ENCODE measurements around the gene PKD2L2. TPM values are rescaled to one million over a fixed set of nuclear protein-coding genes. Genes with fewer than 3 reads are reported as not detected.

The PKD2L2 gene
- polyA plus RNA-seq, 3 donors = 0.08 TPM; not detected in 2

DNA sequence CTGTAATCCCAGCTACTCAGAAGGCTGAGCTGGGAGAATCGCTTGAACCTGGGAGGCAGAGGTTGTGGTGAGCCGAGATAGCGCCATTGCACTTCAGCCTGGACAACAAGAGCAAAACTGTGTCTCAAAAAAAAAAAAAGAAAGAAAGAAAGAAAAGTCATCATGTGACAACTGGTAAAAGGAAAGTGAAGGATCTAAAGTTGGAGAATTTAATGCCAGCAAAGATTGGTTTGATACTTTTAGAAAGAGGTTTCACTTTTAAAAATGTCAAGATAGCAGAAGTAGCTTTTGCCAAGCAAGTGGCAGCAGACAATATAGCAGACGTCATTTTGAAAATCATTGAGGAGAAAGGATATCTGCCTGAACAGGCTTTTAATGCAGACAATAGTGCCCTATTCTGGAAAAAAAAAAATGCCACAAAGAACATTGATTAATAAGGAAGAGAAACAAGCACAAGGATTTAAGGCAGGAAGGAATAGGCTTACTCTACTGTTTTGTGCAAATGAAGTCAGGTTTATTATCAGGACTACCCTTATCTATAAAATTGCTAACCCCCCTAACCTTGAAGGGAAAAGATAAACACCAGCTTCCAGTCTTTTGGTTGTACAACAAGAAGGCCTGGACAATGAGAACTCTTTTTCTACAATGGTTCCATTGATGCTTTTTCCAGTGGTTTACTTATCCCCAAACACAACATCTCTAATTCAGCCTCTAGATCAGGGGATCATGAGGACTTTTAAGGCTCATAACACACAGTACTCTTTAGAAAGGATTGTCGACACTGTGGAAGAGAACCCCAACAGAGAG, 12.0 kb downstream of the PKD2L2 start:
- H2AFZ ChIP-seq (ENCODE audit: insufficient read depth, low read depth, low read length, poor library complexity, severe bottlenecking) = peak overlapping the region; percentile 51
- intact Hi-C loops (cut with micrococcal nuclease) = no loop called here
- peak overlapping the region in 5 of 7 donors; percentile 46 to 87 (median 80) for H3K27ac Mint-ChIP-seq
- H3K27ac ChIP-seq (ENCODE audit: low read depth in 1 of 2, low read length in 2 of 2) = no peak overlapping the region
- H3K4me1 ChIP-seq (ENCODE audit: control insufficient read depth in 1 of 2, insufficient read depth in 2 of 2, low read length in 2 of 2) = no peaks in the 10 kb centered on the region
- H3K79me2 ChIP-seq (ENCODE audit: insufficient read depth, low read length) = no peaks in the 10 kb centered on the region
- no peaks in the 10 kb centered on the region for H3K36me3 Mint-ChIP-seq
- no peaks in the 10 kb centered on the region for H3K9me3 Mint-ChIP-seq
- peak overlapping the region in 1 of 3 experiments; percentile 31 for H3K4me3 ChIP-seq (replicated peaks in 1 of 3; ENCODE audit: low read depth in 2 of 3, low read length in 3 of 3)
- TF ChIP-seq CTCF (IDR thresholded peaks at IDR 0.05) = no peak
- H3K9ac ChIP-seq (ENCODE audit: insufficient read depth, low read length, poor library complexity, severe bottlenecking) = no peak overlapping the region
- no peaks in the 10 kb centered on the region for H3K36me3 ChIP-seq (replicated peaks in 1 of 2; ENCODE audit: control insufficient read depth in 1 of 2, insufficient read depth in 2 of 2, low read length in 2 of 2)
- H3K4me1 Mint-ChIP-seq = peaks cover 13% of the 10 kb centered on the region
- peak overlapping the region; percentile 75 to 82 for H3K4me3 Mint-ChIP-seq
- peak in 1 of 3 donors; percentile 2 for DNase-seq
- no peaks in the 10 kb centered on the region for H3K27me3 Mint-ChIP-seq (ENCODE audit: low read depth in 3 of 3)
- H4K20me1 ChIP-seq (ENCODE audit: insufficient read depth, low read length) = no peaks in the 10 kb centered on the region
- H3K4me2 ChIP-seq (replicated peaks; ENCODE audit: extremely low read depth, low read length, poor library complexity, severe bottlenecking) = peak overlapping the region; percentile 11
- no peaks in the 10 kb centered on the region for H3K9me3 ChIP-seq (replicated peaks in 1 of 2; ENCODE audit: control insufficient read depth in 1 of 2, insufficient read depth in 1 of 2, low read length in 2 of 2)
- no peaks in the 10 kb centered on the region for H3K27me3 ChIP-seq (ENCODE audit: control insufficient read depth in 2 of 2, insufficient read depth in 2 of 2, low read length in 2 of 2)
- WGBS (ENCODE audit: insufficient coverage) = 59% methylated on average over 3 of the region's 5 CpGs

- no peak for TF ChIP-seq CTCF (IDR thresholded peaks at IDR 0.05)
- Histone ChIP-seq H3K36me3 (replicated peaks in 1 of 2; ENCODE audit: control insufficient read depth in 1 of 2, insufficient read depth in 2 of 2, low read length in 2 of 2) (no peaks in the 10 kb centered on the region), H2AFZ (ENCODE audit: insufficient read depth, low read depth, low read length, poor library complexity, severe bottlenecking) (no peak overlapping the region), H3K9me3 (replicated peaks in 1 of 2; ENCODE audit: control insufficient read depth in 1 of 2, insufficient read depth in 1 of 2, low read length in 2 of 2) (no peaks in the 10 kb centered on the region), H3K9ac (ENCODE audit: insufficient read depth, low read length, poor library complexity, severe bottlenecking) (no peak overlapping the region), H3K4me3 (replicated peaks in 1 of 3; ENCODE audit: low read depth in 2 of 3, low read length in 3 of 3) (no peak overlapping the region), H3K79me2 (ENCODE audit: insufficient read depth, low read length) (no peaks in the 10 kb centered on the region), H4K20me1 (ENCODE audit: insufficient read depth, low read length) (no peaks in the 10 kb centered on the region), H3K27ac (ENCODE audit: low read depth in 1 of 2, low read length in 2 of 2) (no peak overlapping the region), H3K4me2 (replicated peaks; ENCODE audit: extremely low read depth, low read length, poor library complexity, severe bottlenecking) (no peak overlapping the region), H3K27me3 (ENCODE audit: control insufficient read depth in 2 of 2, insufficient read depth in 2 of 2, low read length in 2 of 2) (no peaks in the 10 kb centered on the region), H3K4me1 (ENCODE audit: control insufficient read depth in 1 of 2, insufficient read depth in 2 of 2, low read length in 2 of 2) (no peaks in the 10 kb centered on the region)
- no peak for DNase-seq
- no peaks in the 10 kb centered on the region for H3K36me3 Mint-ChIP-seq
- no peaks in the 10 kb centered on the region for H3K27me3 Mint-ChIP-seq (ENCODE audit: low read depth in 3 of 3)
- no peaks in the 10 kb centered on the region for H3K9me3 Mint-ChIP-seq
- WGBS (ENCODE audit: insufficient coverage) = no CpG with 5 or more reads among the region's 1 CpG
- peaks cover 13% of the 10 kb centered on the region for H3K4me1 Mint-ChIP-seq
- H3K27ac Mint-ChIP-seq = no peak overlapping the region
- intact Hi-C loops (cut with micrococcal nuclease) = no loop called here
- H3K4me3 Mint-ChIP-seq = no peak overlapping the region
Measured at GRCh38 chr5:137902408-137903133, 13.3 kb downstream of the PKD2L2 start.

Data from CD14-positive monocyte (primary cell).